G401.6 (cell line): ENCODE results near the gene PAN3.

Source experiments
- FAIRE-seq: peaks from 2 replicates; lab custom pipeline; 2012; peaks lifted over from hg19 to GRCh38; lab: Jason Lieb, UNC

The PAN3 gene

DNA sequence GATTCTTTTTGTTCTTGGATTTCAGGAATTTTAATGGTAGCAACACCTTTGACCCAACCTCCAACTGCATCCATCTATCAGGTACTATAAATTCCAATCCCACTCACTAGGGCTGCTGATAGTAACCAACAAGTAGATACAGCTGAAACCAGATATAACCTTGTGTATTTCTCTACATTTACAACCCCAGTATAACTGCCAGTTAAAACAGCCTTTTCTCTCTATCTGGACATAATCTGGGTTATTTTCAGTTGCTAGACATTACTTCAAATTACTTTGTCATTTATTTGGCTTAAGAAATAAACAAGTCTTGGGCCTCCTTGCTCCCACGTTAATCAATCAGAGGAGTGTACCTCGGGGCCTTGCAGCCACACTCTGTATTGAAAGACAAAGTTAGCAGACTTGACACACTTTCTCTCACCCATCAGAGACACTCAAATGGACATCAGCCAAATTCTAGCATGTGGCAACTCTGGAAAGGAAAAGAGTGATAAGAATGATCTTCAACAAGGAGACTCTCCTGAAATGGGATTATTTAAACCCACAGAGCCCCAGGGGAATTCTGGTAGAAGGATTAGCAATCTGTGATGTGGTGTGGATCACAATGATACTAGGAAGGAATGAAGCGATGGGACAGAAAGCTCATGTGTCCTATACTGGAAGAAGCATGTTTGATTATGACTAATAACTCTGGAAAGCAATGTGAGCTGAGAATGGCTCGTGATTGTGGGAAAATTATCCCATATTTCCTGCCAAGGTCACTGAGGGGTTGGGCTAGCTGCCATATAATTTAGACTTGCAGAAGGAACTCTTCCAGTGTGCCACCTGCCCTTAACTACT, 199.0 kb downstream of the PAN3 start:
- no peak for FAIRE-seq

DNA sequence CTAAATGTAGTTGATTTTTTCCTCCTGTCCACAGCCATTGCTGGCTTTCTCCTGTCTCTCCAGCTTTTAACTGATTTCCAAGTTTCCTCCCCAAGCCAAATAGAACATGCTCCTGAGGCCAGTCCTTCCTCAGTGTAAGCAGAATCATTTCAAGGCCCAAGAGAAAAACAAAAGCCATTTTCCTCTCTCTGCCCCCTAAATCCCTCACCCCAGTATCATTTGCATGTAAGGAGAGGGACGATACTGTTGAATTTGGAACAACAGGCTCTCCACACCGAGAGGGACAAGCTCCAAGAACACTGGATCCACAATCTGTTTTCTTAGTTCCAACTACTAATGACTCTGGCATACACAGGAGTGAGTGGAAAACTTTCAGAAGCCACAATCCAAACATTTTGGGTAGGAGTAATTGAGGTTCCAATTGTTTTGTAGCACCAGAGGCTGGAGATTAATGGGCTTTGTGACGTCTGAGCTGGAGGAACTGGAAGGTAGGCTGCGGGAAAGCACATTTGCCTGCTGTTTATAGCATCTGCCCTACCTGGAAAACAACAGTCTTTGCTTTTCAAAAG, 199.7 kb downstream of the PAN3 start:
- FAIRE-seq: no peak

DNA sequence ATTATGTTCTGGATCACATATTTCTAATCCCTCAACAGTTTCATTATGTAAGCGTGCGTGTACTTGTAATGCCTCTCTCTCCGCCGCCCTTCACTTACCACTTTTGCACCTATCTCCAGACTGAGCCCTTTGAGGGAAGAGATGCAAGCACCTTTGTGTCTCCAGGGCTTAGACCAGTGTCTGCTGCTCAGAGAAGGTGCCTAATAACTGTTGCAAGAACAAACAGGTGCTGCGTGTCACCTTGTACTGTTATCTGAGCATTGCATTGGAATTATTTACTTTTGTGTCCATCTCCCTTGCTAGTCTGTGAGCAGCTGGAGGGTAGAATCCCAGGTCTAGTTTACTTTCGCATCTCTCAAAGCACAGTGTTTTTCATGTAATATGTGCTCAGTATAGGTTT, 200.4 kb downstream of the PAN3 start:
- no peak for FAIRE-seq

DNA sequence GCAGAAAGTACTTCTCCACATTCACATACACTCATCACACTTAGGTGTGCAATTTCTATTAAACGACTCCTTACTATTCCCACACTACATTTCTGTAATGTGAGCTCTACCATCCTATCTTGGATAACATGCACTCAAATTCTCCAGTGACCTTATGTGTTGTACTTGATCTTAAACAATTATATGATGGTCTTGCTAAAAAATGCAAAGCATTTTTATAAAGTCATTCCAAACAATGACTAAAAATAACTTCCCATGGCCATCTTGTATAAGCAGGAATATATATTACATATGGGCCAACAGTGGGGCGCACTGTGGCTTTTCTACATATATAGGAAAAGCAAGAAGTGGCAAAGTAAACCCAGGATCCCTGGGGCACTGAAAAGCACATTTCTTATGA, 201.1 kb downstream of the PAN3 start:
- no peak for FAIRE-seq

DNA sequence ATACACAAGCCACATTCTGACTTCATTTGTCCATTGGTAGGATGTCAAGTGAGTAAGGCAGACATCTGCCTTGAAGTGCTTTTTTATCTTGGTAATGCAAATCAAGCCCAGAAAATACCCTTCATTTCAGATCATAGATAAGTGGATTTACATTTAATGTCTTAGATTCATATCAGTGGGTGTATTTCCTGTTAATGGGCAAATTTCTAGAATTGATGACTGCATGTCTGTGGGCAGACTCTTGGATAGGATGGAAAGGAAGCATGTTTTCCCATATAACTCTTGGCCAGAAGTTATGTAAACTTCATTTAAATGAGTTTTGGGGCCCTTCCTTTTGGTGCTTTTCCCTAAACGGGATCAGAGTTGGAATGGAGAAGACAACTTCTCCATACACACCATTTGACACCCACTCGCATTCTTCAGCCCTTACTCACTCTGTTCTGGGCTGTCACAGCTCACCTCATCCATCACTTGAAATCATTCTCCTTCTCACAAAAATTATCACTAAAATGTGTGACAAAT, 202.0 kb downstream of the PAN3 start:
- FAIRE-seq: no peak

DNA sequence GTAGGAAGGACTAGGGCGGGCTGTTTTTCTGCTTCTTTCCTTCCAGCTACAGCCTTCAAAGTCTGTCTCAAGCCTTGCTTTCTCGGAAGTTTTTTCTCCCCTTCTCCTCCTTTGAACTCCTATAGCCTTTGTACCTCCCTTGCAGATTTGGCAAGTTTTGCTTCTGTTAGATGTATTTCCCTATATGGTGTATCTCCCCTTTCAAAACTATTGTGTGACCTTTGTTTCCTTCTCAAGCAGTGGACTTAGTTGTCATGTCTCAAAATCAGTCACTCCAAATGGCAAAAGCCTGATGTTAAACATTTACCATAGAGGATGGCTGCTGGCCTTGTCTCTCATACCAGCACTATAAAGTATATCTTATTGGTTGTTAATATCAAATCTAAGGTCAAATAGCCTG, 203.9 kb downstream of the PAN3 start:
- no peak for FAIRE-seq

GRCh38 chr13:28344163-28344562, 205.8 kb downstream of the PAN3 start:
- FAIRE-seq: no peak
